HG02852 (cell line): ENCODE results near the gene HS3ST5.

Experiments
- ATAC-seq: cut with Tn5 transposase; IDR thresholded peaks from one replicate; pipeline ENCODE4 v1.9.1; 2021; ENCODE audit warnings: mild to moderate bottlenecking, moderate library complexity; ENCODE audit not compliant: unreplicated experiment

HS3ST5 gene, protein sequence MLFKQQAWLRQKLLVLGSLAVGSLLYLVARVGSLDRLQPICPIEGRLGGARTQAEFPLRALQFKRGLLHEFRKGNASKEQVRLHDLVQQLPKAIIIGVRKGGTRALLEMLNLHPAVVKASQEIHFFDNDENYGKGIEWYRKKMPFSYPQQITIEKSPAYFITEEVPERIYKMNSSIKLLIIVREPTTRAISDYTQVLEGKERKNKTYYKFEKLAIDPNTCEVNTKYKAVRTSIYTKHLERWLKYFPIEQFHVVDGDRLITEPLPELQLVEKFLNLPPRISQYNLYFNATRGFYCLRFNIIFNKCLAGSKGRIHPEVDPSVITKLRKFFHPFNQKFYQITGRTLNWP

DNA sequence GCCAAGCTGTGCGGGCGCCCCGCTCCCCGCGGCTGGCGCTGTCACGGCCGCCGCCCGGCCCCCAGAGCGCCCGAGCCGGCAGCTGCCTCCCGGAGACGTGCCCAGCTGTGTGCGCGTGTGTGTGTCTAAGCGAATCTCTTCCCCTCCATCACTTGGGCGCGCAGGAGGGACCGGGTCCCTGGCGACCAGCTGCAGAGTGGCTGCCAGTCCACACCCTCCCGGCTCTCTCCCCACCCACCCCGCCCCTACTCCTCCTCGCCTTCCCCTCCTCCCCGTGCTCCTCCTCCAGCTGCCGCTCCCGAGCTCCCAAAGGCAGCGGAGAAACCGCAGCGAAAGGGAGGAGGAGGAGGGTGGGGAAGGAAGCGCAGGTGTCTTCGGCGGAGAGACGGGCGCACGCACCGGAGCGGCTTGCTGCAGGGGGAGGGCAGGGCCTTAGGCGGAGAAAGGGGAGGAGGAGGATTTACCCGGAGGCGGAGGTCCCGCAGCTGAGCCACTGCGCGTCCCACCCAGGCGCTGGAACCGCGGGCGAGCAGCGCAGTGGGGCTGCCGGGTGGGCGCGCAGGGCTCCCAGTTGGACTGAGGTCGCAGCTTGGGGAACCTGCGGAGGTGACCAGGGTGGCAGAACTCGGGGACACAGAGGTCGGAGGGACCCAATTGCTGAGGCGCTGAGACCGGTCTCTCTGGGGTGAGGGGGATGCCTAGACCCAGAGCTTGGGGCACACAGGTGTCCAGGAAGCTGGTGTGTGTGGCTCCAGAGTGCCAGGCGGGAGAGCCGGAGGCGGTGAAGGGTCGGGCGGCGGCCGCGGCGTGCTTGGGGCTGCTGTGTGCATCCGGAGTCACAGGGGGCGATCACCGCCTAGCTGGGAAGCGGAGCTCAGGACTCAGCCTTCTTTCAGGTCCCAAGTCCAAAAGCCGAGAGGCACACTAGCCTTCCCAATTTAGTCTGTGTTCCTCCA, at the start of gene HS3ST5:
Gene HS3ST5 (minus strand): TSS at position 198 of the 956 bp plus-strand sequence. CDS start 280,178 bp downstream, outside the sequence.
- ATAC-seq, result no peak

DNA sequence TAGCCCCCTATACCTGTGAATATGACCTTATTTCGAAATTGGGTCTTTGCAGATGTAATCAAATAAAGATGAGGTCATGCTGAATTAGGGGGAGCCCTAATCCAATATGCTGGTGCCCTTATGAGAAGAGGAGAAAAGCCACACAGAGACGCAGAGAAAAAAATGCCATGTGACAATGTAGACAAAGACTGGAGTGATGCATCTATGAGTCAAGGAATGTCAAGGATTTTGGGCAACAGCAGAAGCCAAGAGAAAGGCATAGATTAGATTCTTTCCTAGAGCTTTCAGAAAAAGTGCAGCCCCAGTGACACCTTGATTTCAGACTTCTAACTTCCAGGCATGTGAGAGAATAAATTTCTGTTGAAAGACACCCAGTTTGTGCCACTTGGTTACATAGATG, 47.4 kb upstream of the HS3ST5 start:
- ATAC-seq, result no peak

DNA sequence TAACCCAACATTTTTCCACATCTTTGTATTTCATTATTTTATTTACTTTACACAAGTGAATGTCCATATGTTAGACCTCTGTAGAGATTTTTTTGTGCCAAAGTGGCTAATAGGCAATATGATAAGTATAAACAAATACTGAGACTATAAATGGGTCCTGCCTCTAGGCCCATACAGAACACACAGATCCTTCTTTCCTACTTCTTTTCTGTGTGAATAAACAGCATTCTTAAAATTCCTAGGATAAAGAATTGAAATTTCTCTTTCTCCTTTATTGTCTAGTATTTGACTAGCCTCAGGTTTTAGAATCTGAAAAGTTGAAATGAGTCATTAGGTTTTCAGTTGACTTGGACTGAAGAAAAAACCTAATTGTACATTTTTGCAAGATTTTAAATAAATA, 46.3 kb upstream of the HS3ST5 start:
- no peak for ATAC-seq

DNA sequence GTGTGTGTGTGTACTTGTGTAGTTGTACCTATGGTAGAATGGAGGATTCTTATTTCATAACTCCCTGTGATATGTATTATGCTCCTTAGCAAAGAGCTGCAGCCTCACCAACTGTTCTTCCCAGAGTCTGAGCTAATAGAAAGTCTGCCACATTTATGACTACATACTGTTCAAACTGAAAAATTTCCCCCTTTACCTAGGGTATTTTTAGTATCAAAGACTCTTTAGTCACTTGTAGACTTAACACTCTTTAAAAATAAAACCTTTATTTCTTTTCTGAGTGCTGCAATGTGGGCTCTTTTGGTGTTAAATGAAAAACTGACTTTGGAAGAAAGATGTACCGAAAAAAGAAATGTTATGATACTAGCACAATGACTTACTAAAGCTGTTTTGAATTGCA, 39.6 kb upstream of the HS3ST5 start:
- ATAC-seq, result no peak

DNA sequence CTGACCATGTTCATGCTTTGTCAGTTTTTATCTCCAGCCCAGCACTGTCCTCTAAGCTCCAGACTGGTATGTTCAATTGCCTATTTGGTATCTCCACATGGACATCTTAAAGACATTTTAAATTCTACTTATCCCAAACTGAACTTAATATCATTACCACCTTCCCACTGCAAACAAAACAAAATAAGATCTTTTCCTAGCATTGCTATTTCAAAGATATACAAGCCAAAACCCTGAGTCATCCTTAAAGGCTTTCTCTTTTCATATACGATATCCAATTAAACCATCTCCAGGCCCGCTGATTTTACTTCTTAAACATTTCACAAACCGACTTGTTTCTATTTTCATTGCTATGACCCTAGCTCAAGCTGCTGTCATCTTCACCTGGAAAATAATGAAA, 35.1 kb upstream of the HS3ST5 start:
- no peak for ATAC-seq

DNA sequence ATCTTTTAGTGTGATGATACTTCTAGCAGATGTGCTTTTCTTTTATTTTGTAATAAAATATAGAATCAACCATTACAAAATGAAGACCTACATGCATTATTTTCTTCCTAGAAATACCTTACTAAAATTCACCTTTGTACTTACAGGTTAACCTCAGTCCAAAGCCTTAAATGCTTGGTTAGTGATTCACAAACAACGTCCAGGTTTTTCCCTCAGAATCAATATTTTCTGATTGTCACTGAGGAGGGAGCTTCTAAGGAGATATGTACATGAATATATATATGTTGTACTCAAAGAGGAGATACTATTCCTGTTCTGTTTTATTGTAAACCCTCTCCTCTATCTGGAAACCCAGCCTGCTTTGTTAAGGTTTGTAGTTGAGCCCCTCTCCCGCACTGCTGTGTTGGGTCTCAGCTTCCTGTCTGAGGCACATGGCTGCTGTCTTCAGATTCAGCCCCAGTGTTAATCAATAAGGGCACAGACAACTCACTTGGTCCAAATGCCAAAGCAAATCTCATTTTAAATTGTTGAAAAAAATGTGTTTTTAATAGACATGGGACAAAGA, 33.9 kb upstream of the HS3ST5 start:
- no peak for ATAC-seq

DNA sequence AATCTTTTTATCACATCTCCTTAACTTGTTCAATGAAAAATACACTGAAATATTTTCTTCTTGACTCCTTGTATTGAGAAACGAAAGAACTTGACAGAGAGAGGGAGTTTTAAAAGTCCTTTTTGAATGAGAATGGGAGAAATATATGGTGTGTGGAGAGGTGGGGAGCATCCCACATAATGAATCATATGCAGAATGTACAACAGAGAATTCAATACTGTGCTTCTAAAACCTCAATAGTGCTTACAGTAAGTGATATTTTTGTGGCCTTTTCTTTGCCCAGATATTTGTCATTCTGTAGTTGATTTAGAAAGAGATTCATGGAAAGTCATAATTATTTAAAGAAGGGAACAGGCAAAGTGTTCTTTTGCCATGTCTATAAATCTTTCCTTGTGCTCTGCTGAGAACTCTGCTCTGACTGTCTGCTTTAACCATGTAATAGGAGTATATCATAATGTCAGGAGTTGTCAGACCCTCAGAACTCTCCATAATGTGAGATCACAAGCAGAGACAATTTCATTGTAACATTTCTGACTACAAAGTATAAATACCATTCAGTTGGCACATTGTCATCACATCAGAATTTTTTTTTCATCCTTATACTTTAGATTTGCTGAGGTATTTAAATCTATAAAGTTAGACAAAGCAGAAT, 32.8 kb upstream of the HS3ST5 start:
- no peak for ATAC-seq

DNA sequence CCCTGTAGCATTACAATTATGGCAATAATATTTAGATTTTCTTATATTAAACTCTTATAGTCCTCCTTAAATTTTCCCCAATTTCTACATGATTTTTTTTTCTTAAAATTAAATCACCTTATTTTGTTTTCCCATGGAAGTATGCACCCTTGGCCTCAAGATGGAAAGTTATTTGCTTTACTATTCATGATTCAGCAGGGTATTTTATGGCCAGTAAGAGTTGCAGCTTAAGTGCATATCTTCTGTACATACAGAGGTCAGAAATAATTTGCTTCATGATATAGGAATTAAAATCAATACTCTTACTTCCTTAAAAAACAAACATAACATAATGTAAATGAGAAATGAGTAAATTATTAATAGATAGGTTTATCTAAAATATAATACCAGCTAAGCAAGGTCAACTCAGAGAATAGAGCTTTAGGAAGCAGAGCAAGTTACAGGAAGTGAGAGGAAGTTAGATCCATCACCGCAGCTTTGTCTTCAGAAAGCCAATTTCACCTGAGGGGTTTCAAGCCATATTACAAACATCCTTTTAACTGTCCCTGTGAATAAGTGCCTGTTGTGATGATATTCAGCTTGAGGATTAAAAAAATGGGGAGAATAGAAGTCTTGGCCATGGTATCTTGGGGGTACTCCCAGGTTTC, 24.6 kb upstream of the HS3ST5 start:
- no peak for ATAC-seq

DNA sequence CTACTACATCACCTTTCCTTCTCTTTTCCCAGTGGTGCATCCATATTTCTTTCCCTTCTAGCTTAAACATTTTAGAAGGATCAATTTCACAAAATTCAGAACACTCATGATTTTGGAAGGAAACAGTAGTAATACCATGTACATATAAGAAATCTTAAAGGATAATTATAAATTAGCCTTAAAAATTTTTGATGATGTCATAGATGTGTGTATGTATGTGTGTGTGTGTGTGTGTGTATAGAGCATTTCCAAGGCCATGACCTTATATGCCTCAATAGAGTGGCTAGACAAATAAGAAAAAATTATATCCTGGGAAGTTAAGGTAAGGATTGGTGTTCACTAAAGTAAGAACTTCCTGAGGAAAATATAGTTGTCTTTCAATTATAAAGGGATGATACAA, 24.1 kb upstream of the HS3ST5 start:
- no peak for ATAC-seq

DNA sequence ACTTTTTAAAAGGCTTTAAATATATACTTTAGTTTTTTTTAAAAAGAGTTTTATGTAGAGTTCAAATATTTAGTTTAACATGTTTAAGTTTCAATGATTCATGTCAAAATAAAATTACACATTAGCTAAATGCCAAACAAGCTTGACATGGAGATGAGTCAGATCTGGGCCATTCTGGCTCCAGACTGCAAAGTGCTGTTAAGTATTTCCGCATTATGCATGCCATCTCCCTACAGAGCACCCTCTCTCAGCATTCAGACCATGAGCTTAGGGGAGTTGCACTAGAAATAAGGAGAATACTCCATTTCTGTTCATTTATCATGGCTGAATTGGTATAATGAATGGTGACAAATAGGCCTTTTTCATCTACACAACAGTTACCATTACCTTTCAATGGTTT, 21.5 kb upstream of the HS3ST5 start:
- ATAC-seq, result no peak

DNA sequence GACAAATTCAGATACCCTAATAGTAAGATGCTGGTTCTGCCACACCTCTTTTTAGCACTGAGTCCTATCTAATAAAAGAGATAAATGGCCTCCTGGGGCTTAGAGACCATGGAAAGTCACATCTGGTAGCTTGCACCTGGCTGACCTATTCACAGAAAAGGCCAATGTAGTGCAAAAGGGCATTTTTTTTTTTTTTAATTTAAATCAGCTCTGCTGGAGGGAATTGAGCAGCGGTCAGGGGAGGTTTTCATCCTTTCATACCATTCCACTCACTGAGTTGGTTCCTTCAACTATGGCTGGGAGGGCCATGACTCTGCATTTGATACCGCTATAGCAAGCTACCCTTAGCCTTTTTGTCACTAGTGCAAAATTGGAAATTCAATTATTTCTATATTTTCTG, 20.1 kb upstream of the HS3ST5 start:
- ATAC-seq, result no peak

DNA sequence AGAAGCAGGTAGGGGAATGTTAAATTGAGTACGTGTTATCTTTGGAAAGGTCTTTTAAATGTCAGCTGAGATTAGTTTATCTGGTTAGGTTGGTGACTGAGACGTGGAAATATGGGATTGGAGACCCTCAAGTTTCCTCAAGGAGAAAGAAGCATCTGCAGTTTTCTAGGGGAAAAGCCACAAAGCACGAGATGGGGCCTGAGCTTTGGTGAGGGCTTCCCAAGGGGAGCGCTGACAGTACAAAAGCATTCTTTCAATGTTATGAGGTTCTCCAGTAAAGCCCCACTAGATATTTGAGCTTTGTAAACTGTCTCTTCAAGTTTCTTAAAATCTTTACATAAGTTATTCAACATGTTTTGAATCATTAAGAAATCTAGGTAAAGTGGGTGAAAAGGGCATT, 19.6 kb upstream of the HS3ST5 start:
- no peak for ATAC-seq

DNA sequence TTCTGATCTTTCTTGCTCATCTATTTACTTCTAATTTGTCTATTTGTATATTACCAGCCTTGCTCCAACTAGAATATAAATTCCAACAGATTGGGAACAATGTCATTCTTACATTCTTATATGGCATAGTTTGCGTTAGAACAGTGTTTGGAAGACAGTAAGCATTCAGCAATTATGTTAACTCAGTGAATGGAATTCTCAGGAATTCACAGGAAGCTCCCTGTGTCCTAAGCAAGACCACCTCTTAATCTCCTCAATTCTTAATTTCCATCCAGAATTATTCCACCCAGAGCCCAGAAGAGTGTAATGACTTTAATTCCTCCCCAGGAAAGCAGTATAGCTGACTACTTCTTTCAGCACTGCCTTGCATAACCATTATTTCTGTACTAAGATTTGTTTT, 18.2 kb upstream of the HS3ST5 start:
- no peak for ATAC-seq

DNA sequence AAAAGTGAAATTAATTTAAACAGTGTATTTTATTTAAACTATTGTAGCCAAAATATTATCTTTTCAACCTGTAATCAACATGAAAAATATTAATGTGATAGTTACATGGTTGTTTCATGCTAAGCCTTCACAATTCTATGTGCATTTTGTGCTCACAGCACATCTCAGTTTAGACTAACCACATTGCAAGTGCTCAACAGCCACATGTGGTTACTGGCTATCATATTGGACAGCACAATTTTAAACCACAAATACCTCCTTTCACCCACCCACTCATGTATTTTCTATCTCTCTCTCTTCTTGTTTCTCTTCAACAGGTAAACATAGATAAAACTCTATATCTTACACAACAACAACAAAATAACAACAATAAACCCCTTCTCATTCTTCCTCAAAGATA, 12.5 kb upstream of the HS3ST5 start:
- no peak for ATAC-seq

DNA sequence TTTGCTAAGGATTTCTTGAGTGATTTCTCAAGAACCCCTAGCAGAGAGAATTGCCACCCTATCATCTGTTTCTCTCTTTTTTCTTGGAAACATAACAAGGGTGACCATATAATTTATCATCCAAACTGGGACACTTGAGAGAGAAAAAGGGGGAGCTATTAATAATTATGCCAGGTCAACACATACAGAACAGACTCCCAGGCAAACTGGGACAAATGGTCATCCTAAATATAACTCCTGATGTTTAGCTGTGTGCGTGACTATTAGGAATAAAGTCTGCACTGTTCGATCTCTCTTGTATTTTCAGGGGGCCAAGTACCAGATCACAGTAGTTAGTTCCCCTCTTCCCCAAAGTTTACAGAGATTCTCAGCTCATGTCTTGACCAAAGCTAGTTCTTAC, 11.7 kb upstream of the HS3ST5 start:
- no peak for ATAC-seq

DNA sequence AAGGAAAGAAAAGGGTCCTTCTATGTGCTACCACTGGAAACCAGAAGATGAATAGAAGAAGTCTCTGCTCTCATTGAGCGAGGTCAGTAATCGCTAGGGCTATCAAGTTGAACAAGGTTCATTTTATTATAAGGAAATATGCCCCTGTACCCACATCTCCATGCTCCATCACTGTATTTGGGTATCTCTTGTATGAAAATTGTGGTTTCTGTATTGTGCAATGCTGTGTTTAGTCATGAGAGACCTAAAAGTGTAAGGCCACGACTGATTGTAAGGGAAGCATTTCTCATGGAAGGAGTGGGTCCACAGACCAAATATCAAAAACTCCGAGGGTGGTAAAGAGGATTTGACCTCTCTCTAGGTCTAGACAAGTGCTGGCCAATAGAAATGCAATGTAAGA, 3.6 kb upstream of the HS3ST5 start:
- no peak for ATAC-seq

DNA sequence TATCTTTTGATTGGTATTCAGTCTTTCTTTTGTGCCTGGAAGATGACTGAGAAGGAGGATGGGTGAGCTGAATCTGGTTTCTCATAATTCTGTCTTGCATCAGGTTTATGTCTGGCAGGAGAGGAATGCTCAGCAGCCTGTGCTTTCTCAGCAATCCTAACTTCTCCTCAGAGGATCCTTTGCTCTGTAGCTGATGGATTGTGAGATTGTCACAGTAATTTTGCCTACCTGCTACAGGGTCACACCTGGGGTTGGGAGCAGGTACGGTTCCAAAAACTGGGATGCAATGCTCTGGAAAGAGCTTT, 2.1 kb upstream of the HS3ST5 start:
- ATAC-seq, result no peak

DNA sequence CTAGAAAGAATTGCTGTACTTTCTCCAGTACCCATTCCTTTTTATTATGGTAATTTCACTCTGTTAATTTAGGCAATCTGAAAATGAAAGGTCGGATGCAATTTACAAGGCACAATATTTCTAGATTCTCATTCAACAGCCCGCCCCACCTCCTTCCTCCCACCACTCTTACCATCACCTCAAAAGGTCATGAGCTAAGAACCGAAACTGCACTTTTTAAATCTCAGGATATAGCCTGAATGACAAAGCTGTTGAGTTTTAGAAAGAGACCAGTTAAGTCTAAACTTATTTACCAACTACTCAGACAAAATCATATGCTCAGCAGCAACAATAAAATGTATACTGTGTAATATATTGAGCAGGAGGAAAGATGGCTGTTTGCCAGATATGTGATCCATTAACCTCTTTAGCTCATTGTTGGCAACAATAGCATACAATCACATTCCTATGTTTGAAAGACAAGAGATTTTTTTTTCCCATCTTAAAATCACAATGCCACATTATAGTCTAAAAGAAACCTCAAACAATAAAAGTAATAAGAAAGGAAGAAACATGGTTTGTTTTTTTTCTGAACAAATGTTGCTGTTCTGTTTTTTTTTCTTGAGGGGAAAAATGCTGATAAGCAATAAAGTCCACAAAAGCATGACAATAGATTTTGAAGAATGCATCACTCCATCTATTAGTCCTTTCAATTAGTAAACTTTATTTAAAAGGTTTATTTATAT, 1.6 kb upstream of the HS3ST5 start:
- no peak for ATAC-seq

DNA sequence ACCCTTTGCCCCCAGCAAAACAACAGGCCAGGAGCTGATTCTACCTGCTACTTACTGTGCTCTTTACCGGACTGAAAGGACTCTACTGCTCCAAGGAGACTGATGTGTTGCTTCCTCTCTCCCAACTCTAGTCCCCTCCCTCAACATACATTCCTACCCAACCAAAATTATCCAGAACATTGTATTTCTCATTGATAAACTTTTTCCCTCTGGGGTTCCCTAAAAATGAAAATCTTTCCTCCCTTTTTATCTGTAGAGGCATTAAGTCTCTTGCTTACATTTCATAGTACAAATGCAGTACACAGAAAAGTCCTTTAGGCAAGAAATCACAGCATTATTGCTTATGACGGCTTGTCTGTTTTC, 940 bp upstream of the HS3ST5 start:
- ATAC-seq, result no peak

DNA sequence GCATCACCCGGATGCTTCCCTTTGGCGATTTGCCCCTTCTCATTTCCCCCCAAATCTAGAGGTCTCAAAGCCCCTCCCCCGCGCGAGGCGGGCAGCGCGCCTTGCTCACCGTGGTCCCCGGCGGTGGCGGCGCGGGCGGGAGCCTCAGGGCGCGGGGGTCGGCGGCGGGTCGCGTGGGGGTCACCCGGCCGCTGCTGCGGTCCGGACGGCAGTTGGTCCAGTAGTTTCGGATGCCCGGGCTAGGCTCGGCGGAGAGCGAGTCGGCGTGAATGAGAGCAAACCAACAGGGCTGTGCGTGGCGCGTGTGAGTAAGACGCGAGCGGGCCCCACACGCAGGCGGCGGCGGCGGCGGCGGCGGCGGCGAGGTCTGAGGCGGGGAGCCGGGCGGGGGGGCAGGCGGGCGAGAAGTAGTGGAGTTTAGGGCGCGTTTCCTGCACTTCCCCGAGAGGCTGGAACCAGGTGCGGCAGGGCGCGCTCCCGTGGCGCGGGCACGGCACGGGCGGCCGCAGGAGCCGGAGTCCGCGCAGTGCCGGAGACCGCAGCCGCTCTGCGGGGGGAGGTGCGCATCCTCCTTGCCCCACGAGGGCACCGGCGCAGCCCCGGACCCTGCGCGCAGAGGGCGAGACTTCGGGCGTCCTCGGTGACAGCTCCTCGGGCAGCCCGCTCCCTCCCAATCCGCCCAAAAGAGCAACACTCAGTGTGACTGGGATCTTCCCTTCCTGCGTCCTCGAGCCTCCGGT, 567 bp downstream of the HS3ST5 start:
- no peak for ATAC-seq
